Measurements from ENCODE around the gene DMXL2.

DMXL2 gene

GRCh38 chr15:51492528-51492927, 130.0 kb downstream of the DMXL2 start:
- TF ChIP-seq GLIS3 (CRISPR knock-in tag; IDR thresholded peaks at IDR 0.05) (no peak), RARB (CRISPR knock-in tag; IDR thresholded peaks at IDR 0.05) (no peak), ESRRG (CRISPR knock-in tag; IDR thresholded peaks at IDR 0.05) (no peak), ARNTL (CRISPR knock-in tag; IDR thresholded peaks at IDR 0.05; ENCODE audit: borderline replicate concordance, low read depth) (no peak), ISL1 (CRISPR knock-in tag; IDR thresholded peaks at IDR 0.05) (no peak), ZNF8 (CRISPR knock-in tag; IDR thresholded peaks at IDR 0.05) (no peak), TOX (CRISPR knock-in tag; IDR thresholded peaks at IDR 0.05; ENCODE audit: borderline replicate concordance) (no peak), CREB5 (CRISPR knock-in tag; IDR thresholded peaks at IDR 0.05; ENCODE audit: low read depth) (no peak), ZNF70 (CRISPR knock-in tag; IDR thresholded peaks at IDR 0.05) (no peak), CSRNP3 (CRISPR knock-in tag; IDR thresholded peaks at IDR 0.05) (no peak), OSR1 (CRISPR knock-in tag; IDR thresholded peaks at IDR 0.05) (no peak), TCF4 (CRISPR knock-in tag; IDR thresholded peaks at IDR 0.05; ENCODE audit: borderline replicate concordance) (no peak)
- no peak for ATAC-seq

DNA sequence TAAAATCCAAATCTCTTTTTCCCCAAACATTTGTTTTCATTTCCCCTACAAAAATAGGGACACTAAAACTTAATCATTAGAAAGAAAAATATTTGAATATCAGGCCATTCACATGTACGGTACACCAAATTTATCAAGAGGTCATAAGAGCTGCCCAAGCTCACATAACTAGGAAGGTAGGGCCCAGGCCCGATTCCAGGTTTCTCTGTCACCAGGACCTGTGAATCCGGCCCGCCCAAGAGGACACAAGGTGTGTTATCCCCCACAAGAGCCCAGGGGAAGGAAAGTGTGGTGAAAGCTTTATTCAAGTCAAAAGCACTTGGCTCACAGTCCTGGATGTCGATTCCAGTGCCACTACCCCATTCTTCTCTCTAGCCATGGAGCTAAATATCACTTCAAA, 130.6 kb downstream of the DMXL2 start:
- no peak for ATAC-seq
- TF ChIP-seq RARB (CRISPR knock-in tag; IDR thresholded peaks at IDR 0.05), result no peak
- no peak for TF ChIP-seq CSDC2 (CRISPR knock-in tag; IDR thresholded peaks at IDR 0.05)
- no peak for TF ChIP-seq PPARA (CRISPR knock-in tag; IDR thresholded peaks at IDR 0.05; ENCODE audit: borderline replicate concordance)
- TF ChIP-seq ZNF70 (CRISPR knock-in tag; IDR thresholded peaks at IDR 0.05), result no peak
- no peak for TF ChIP-seq ARNTL (CRISPR knock-in tag; IDR thresholded peaks at IDR 0.05; ENCODE audit: borderline replicate concordance, low read depth)
- TF ChIP-seq ZC3H10 (CRISPR knock-in tag; IDR thresholded peaks at IDR 0.05), result no peak
- TF ChIP-seq CREB5 (CRISPR knock-in tag; IDR thresholded peaks at IDR 0.05; ENCODE audit: low read depth), result no peak
- TF ChIP-seq TSHZ2 (CRISPR knock-in tag; IDR thresholded peaks at IDR 0.05), result no peak
- no peak for TF ChIP-seq SNAI2 (CRISPR knock-in tag; IDR thresholded peaks at IDR 0.05)
- no peak for TF ChIP-seq CSRNP3 (CRISPR knock-in tag; IDR thresholded peaks at IDR 0.05)
- TF ChIP-seq ZFP3 (CRISPR knock-in tag; IDR thresholded peaks at IDR 0.05), result no peak
- TF ChIP-seq POU6F1 (CRISPR knock-in tag; IDR thresholded peaks at IDR 0.05; ENCODE audit: borderline replicate concordance, low read depth), result no peak
- TF ChIP-seq ZNF565 (CRISPR knock-in tag; conservative IDR thresholded peaks at IDR 0.05; ENCODE audit: low read depth), result no peak

GRCh38 chr15:51484781-51485180, 137.8 kb downstream of the DMXL2 start:
- ATAC-seq, result no peak
- TF ChIP-seq TSHZ2 (CRISPR knock-in tag; IDR thresholded peaks at IDR 0.05), result no peak
- TF ChIP-seq ISL1 (CRISPR knock-in tag; IDR thresholded peaks at IDR 0.05), result no peak
- peak; percentile 85 for TF ChIP-seq ZFP30 (CRISPR knock-in tag; IDR thresholded peaks at IDR 0.05)
- TF ChIP-seq ZFP3 (CRISPR knock-in tag; IDR thresholded peaks at IDR 0.05), result no peak

Measured in SK-N-SH treated with all-trans-retinoic acid at 6 μM for 48 hours (cell line).